Heart right ventricle (tissue), 16 donors: Measurements from ENCODE around the gene RIPK4. TPM values are rescaled to one million over a fixed set of nuclear protein-coding genes. Genes with fewer than 3 reads are reported as not detected.

Experiments used
- ATAC-seq, 8 donors: fragments of 200-7000 bp; cut with Tn5 transposase; one replicate each; pipeline ENCODE4 v1.9.1; 2020; ENCODE audit warnings: mild to moderate bottlenecking in 8 of 8, moderate library complexity in 8 of 8, moderate number of reproducible peaks in 1 of 8
- DNase-seq, 2 donors: peaks; one replicate each; pipeline ENCODE4 v3.0.0-alpha.2; 2020
- H3K27ac ChIP-seq, 10 donors: fragments of 200-600 bp; sonication (generic) in 2 of 10; one replicate each; pipeline versions ENCODE4 v1.5.0 to v1.8.0; 2020 to 2022; ENCODE audit warnings: mild to moderate bottlenecking in 3 of 10
- H3K27me3 ChIP-seq, 7 donors: fragments of 200-600 bp; one replicate each; pipeline ENCODE4 v1.8.0; 2021 to 2022; ENCODE audit warnings: mild to moderate bottlenecking in 2 of 7
- H3K36me3 ChIP-seq, 9 donors: fragments of 200-600 bp; sonication (generic) in 1 of 9; one replicate each; pipeline versions ENCODE4 v1.5.0 to v1.8.0; 2020 to 2022; ENCODE audit warnings: mild to moderate bottlenecking in 2 of 9
- H3K4me1 ChIP-seq, 9 donors: fragments of 200-600 bp; sonication (generic) in 1 of 9; one replicate each; pipeline versions ENCODE4 v1.5.0 to v1.8.0; 2020 to 2022; ENCODE audit warnings: mild to moderate bottlenecking in 4 of 9
- H3K4me3 ChIP-seq, 10 donors: fragments of 200-600 bp; sonication (generic) in 2 of 10; one replicate each; pipeline versions ENCODE4 v1.5.0 to v1.8.0; 2020 to 2022; ENCODE audit warnings: mild to moderate bottlenecking in 7 of 10, moderate library complexity in 2 of 10
- H3K9me3 ChIP-seq, 11 donors: fragments of 200-600 bp in 10 of 11; sonication (generic) in 2 of 11; one replicate each; pipeline versions ENCODE4 v1.5.0 to v1.8.0; 2013 to 2022; ENCODE audit warnings: mild to moderate bottlenecking in 2 of 11, control low read depth in 1 of 11, moderate library complexity in 1 of 11
- WGBS, 2 donors: extraction: QIAGEN DNeasy Blood & Tissue Kit; methylation state at CpG; one replicate each; pipeline ENCODE4 v1.1.7; 2013; ENCODE audit warnings: inconsistent platforms in 1 of 2; 5-methylcytosine and 5-hydroxymethylcytosine counted together
- intact Hi-C, 10 donors: fragments of 100-400 bp; cut with DNase I; formaldehyde crosslinking; loops; one replicate each; pipeline versions ENCODE4 v1.11.1 to v1.14.2; 2022
- polyA plus RNA-seq, 2 donors: library from polyadenylated mRNA; stranded (reverse); fragments of 200-250 nt; gene quantifications; one replicate each; pipeline ENCODE4 v1.2.3, GENCODE V29; 2013
- total RNA-seq, 10 donors: library from RNA; stranded (reverse); fragmentation: NEBNext Ultra II Directional in 3 of 10; extraction: Animal tissue kit (Norgen Biotek cat#: 25700) in 3 of 10; gene quantifications; one replicate each; pipeline versions ENCODE4 v1.2.1 to v1.2.4, GENCODE V29; 2021 to 2023
- TF ChIP-seq, protein P1 (sequence below), 9 donors: fragments of 200-600 bp; sonication (generic) in 2 of 9; IDR thresholded peaks; one replicate each; pipeline versions ENCODE4 v1.5.0 to v1.8.0; 2021 to 2022; ENCODE audit warnings: antibody characterized with exemption in 9 of 9, mild to moderate bottlenecking in 5 of 9, moderate library complexity in 1 of 9
- donor health status: Arrhythmogenic right ventricular cardiomyopathy.
- donor health status: ischemic (EF 13 %, LVEDD 7.1; RV severe dilation, severe dysfunction).
- donor health status: healthy with polysubstance abuse.
- donor health status: DM: no; HTN: yes; CAD: no.
- donor health status: DM: no; HTN: no; CAD: no.
- donor health status: ischemic (EF 25% LVEDD 6.9; RV normal size, moderate dysfunction).
- donor health status: ischemic (EF 25% LVEDD 5.7; RV mildly dilated, moderate dysfunction).
- donor health status: healthy.
- donor health status: DM: yes; HTN: yes; CAD: no.
- donor health status: Ischemic cardiomyopathy.
- donor health status: ischemic (EF 35%, LVEDD 5.7; RV mildly dilated, moderate dysfunction).
- donor health status: nonischemic (EF 11% LVEDD 7.7; RV severe dilation, severe dysfunction).
- donor health status: DM: yes; HTN: yes; CAD: no.
- donor health status: PGD.
- donor health status: ischemic (EF 29% LVEDD 5.4; RV normal size, mild dysfunction).
- donor health status: nonischemic (EF 23%, LVEDD 6.1; RV moderate dilation, normal function).

RIPK4 gene
- total and polyA plus RNA-seq, 12 donors = 0.04 to 0.15 (median 0.07) TPM; not detected in 5

GRCh38 chr21:41730367-41730765 is 36.5 kb downstream of the RIPK4 start:
- H3K9me3 ChIP-seq = peaks cover 0 to 18% (median 8%) of the 10 kb centered on the region in 11 donors

GRCh38 chr21:41729701-41730366 is 37.0 kb downstream of the RIPK4 start:
- TF ChIP-seq, protein P1, sequence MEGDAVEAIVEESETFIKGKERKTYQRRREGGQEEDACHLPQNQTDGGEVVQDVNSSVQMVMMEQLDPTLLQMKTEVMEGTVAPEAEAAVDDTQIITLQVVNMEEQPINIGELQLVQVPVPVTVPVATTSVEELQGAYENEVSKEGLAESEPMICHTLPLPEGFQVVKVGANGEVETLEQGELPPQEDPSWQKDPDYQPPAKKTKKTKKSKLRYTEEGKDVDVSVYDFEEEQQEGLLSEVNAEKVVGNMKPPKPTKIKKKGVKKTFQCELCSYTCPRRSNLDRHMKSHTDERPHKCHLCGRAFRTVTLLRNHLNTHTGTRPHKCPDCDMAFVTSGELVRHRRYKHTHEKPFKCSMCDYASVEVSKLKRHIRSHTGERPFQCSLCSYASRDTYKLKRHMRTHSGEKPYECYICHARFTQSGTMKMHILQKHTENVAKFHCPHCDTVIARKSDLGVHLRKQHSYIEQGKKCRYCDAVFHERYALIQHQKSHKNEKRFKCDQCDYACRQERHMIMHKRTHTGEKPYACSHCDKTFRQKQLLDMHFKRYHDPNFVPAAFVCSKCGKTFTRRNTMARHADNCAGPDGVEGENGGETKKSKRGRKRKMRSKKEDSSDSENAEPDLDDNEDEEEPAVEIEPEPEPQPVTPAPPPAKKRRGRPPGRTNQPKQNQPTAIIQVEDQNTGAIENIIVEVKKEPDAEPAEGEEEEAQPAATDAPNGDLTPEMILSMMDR (IDR thresholded peaks at IDR 0.05) = no peak
- H3K36me3 ChIP-seq = no peaks in the 10 kb centered on the region
- peaks cover 3 to 66% (median 55%) of the 10 kb centered on the region in 7 donors for H3K27me3 ChIP-seq
- ATAC-seq (no peak), DNase-seq (no peak)
- peaks cover 0 to 24% (median 7%) of the 10 kb centered on the region in 9 donors for H3K4me1 ChIP-seq
- 82 to 85% methylated on average over 17 of the region's 17 CpGs for WGBS, 2 donors
- peaks cover 0 to 18% (median 8%) of the 10 kb centered on the region in 11 donors for H3K9me3 ChIP-seq
- intact Hi-C loops = loop anchor here in 1 of 10 donors (10.0 kb wide), 1 partner anchor 65 kb away; no protein-coding TSS in a partner anchor
- H3K27ac ChIP-seq = no peak overlapping the region
- no peak overlapping the region for H3K4me3 ChIP-seq

More at GRCh38 chr21:41730367-41730765, 36.5 kb downstream of the RIPK4 start:
- Histone ChIP-seq H3K4me1 (peaks cover 0 to 21% (median 7%) of the 10 kb centered on the region in 9 donors), H3K36me3 (no peaks in the 10 kb centered on the region), H3K27me3 (peaks cover 1 to 66% (median 54%) of the 10 kb centered on the region in 7 donors), H3K27ac (no peak overlapping the region), H3K4me3 (no peak overlapping the region)
- TF ChIP-seq, protein P1 (IDR thresholded peaks at IDR 0.05) = no peak
- intact Hi-C loops = no loop called here
- ATAC-seq (no peak), DNase-seq (no peak)
- 41 to 48% methylated on average over 6 of the region's 6 CpGs for WGBS, 2 donors

- Histone ChIP-seq H3K36me3 (no peaks in the 10 kb centered on the region), H3K27me3 (peaks cover 3 to 66% (median 61%) of the 10 kb centered on the region in 7 donors), H3K27ac (no peak overlapping the region), H3K9me3 (peaks cover 0 to 18% (median 8%) of the 10 kb centered on the region in 11 donors), H3K4me3 (no peak overlapping the region), H3K4me1 (peaks cover 0 to 24% (median 7%) of the 10 kb centered on the region in 9 donors)
- intact Hi-C loops = loop anchor here in 1 of 10 donors (10.0 kb wide), 1 partner anchor 63 kb away; no protein-coding TSS in a partner anchor
- WGBS, 2 donors = 68 to 71% methylated on average over 31 of the region's 31 CpGs
- DNase-seq (no peak), ATAC-seq (no peak)
- TF ChIP-seq, protein P1 (IDR thresholded peaks at IDR 0.05) = no peak
Observed at GRCh38 chr21:41727784-41728763, 38.8 kb downstream of the RIPK4 start.
